IMR-90 (cell line): ENCODE results near the gene LGALSL. TPM values are rescaled to one million over a fixed set of nuclear protein-coding genes. Genes with fewer than 3 reads are reported as not detected.

Source experiments
- ATAC-seq: fragments of 200-7000 bp; cut with Tn5 transposase; 2 replicates; pipeline ENCODE4 v1.9.1; 2020; ENCODE audit warnings: low read depth, mild to moderate bottlenecking, moderate library complexity
- BruUV-seq: library from RNA; stranded (reverse); fragments of 400-500 nt; replicated peaks from 2 replicates; lab custom pipeline; 2021; lab: Mats Ljungman, UMichigan
- CTCF ChIA-PET: fragments of 300-600 bp; formaldehyde crosslinking; extraction: SDS; loops from one replicate; lab custom pipeline; 2021; ENCODE audit warnings: antibody characterized with exemption; lab: Yijun Ruan, JAX
- POLR2A ChIA-PET: fragments of 300-600 bp; sonication (Branson Sonifier 250); formaldehyde crosslinking; loops from one replicate; lab custom pipeline; 2022; ENCODE audit warnings: antibody characterized with exemption; ENCODE audit not compliant: unreplicated experiment; lab: Charles Lee
- DNase-seq: peaks from one replicate; pipeline ENCODE4 v3.0.0; 2013
- H2AFZ ChIP-seq: replicated peaks from 2 replicates; pipeline ENCODE3; 2013; ENCODE audit warnings: low read length, mild to moderate bottlenecking; ENCODE audit not compliant: poor library complexity
- H2AK5ac ChIP-seq: 2 replicates; pipeline ENCODE4 v1.6.1; 2013; ENCODE audit warnings: low read depth, low read length, inconsistent platforms
- H2AK9ac ChIP-seq: replicated peaks from 2 replicates; pipeline ENCODE3; 2013; ENCODE audit warnings: mild to moderate bottlenecking, low read depth, low read length, moderate library complexity; ENCODE audit not compliant: poor library complexity
- H2BK120ac ChIP-seq: 2 replicates; pipeline ENCODE4 v1.6.1; 2013; ENCODE audit warnings: low read depth, low read length, inconsistent platforms
- H2BK15ac ChIP-seq: 3 replicates; pipeline ENCODE4 v1.6.1; 2013; ENCODE audit warnings: low read depth, low read length, inconsistent platforms
- H2BK20ac ChIP-seq: 2 replicates; pipeline ENCODE4 v1.6.1; 2013; ENCODE audit warnings: low read depth, mild to moderate bottlenecking, inconsistent platforms, low read length, moderate library complexity
- H2BK5ac ChIP-seq: 2 replicates; pipeline ENCODE4 v1.6.1; 2013; ENCODE audit warnings: mild to moderate bottlenecking, low read depth, low read length, inconsistent platforms; ENCODE audit not compliant: poor library complexity, severe bottlenecking
- H3K14ac ChIP-seq: replicated peaks from 2 replicates; pipeline ENCODE4 v1.6.1; 2013; ENCODE audit warnings: low read depth, low read length, inconsistent platforms
- H3K18ac ChIP-seq: 2 replicates; pipeline ENCODE4 v1.6.1; 2013; ENCODE audit warnings: low read depth, low read length, control low read depth
- H3K23ac ChIP-seq: 2 replicates; pipeline ENCODE4 v1.6.1; 2013; ENCODE audit warnings: low read depth, low read length, inconsistent platforms
- H3K27ac ChIP-seq: 2 replicates; pipeline ENCODE4 v1.5.1; 2013; ENCODE audit warnings: mild to moderate bottlenecking, control low read depth, low read length; ENCODE audit not compliant: insufficient read depth
- H3K27me3 ChIP-seq: 2 replicates; pipeline ENCODE4 v1.6.1; 2013; ENCODE audit warnings: low read length; ENCODE audit not compliant: control insufficient read depth, insufficient read depth
- H3K36me3 ChIP-seq: 2 replicates; pipeline ENCODE4 v1.6.1; 2013; ENCODE audit warnings: low read length, mixed read lengths; ENCODE audit not compliant: control insufficient read depth, insufficient read depth
- H3K4ac ChIP-seq: 2 replicates; pipeline ENCODE4 v1.6.1; 2013; ENCODE audit warnings: low read depth, low read length, inconsistent platforms
- H3K4me1 ChIP-seq: 2 replicates; pipeline ENCODE4 v1.6.1; 2013; ENCODE audit warnings: low read length, mixed read lengths; ENCODE audit not compliant: control insufficient read depth, insufficient read depth
- H3K4me2 ChIP-seq: 2 replicates; pipeline ENCODE4 v1.6.1; 2013; ENCODE audit warnings: low read depth, mild to moderate bottlenecking, control low read depth, low read length, moderate library complexity
- H3K4me3 ChIP-seq: 2 replicates; pipeline ENCODE4 v1.5.1; 2013; ENCODE audit warnings: low read depth, mild to moderate bottlenecking, control low read depth, low read length, moderate library complexity; ENCODE audit not compliant: insufficient read depth
- H3K56ac ChIP-seq: 2 replicates; pipeline ENCODE4 v1.6.1; 2013; ENCODE audit warnings: low read length, inconsistent platforms; ENCODE audit not compliant: insufficient read depth; ENCODE audit errors: extremely low read depth
- H3K79me1 ChIP-seq, 2 experiments: 2 replicates each; pipeline ENCODE4 v1.6.1; 2013; ENCODE audit warnings: low read length in 2 of 2, inconsistent platforms in 1 of 2, low read depth in 1 of 2
- H3K9ac ChIP-seq: 2 replicates; pipeline ENCODE4 v1.6.1; 2013; ENCODE audit warnings: low read depth, low read length, control low read depth
- H3K9me1 ChIP-seq: 2 replicates; pipeline ENCODE4 v1.6.1; 2013; ENCODE audit warnings: low read length, inconsistent platforms; ENCODE audit not compliant: insufficient read depth
- H3K9me3 ChIP-seq: 2 replicates; pipeline ENCODE4 v1.6.1; 2013; ENCODE audit warnings: low read length; ENCODE audit not compliant: control insufficient read depth, insufficient read depth
- H4K20me1 ChIP-seq: 2 replicates; pipeline ENCODE4 v1.6.1; 2013; ENCODE audit warnings: low read length, inconsistent platforms; ENCODE audit not compliant: insufficient read depth
- H4K5ac ChIP-seq: 2 replicates; pipeline ENCODE4 v1.6.1; 2013; ENCODE audit warnings: mild to moderate bottlenecking, low read depth, low read length, control low read depth
- H4K8ac ChIP-seq, 2 experiments: 2 replicates each; pipeline ENCODE4 v1.6.1; 2013; ENCODE audit warnings: low read depth in 2 of 2, low read length in 2 of 2, control low read depth in 1 of 2, inconsistent platforms in 1 of 2
- H4K91ac ChIP-seq: 2 replicates; pipeline ENCODE4 v1.6.1; 2013; ENCODE audit warnings: low read depth, low read length, inconsistent platforms; ENCODE audit not compliant: insufficient read depth
- BHLHE40 ChIP-seq: fragments of 150-350 bp; IDR thresholded peaks from 2 replicates; pipeline ENCODE4 v1.6.1; 2016; ENCODE audit warnings: mild to moderate bottlenecking, low read depth, low read length
- CEBPB ChIP-seq: IDR thresholded peaks from 2 replicates; pipeline ENCODE4 v1.6.1; 2012; ENCODE audit warnings: low read depth, low read length, improper control_type of control experiment
- CHD1 ChIP-seq: IDR thresholded peaks from 2 replicates; pipeline ENCODE4 v1.6.1; 2012; ENCODE audit warnings: low read depth, low read length, improper control_type of control experiment
- CTCF ChIP-seq: conservative IDR thresholded peaks from 2 replicates; pipeline ENCODE4 v1.5.1; 2012; ENCODE audit warnings: mild to moderate bottlenecking, low read depth, low read length, improper control_type of control experiment
- ELK1 ChIP-seq: fragments of 150-350 bp; IDR thresholded peaks from 2 replicates; pipeline ENCODE4 v1.6.1; 2016; ENCODE audit warnings: low read depth, mild to moderate bottlenecking, low read length, moderate library complexity, borderline replicate concordance
- FOS ChIP-seq: fragments of 150-350 bp; IDR thresholded peaks from 2 replicates; pipeline ENCODE4 v1.6.1; 2016; ENCODE audit warnings: low read depth, low read length
- MAFK ChIP-seq: IDR thresholded peaks from 2 replicates; pipeline ENCODE4 v1.6.1; 2012; ENCODE audit warnings: low read depth, low read length, improper control_type of control experiment
- MAZ ChIP-seq: IDR thresholded peaks from 2 replicates; pipeline ENCODE4 v1.6.1; 2012; ENCODE audit warnings: low read depth, mild to moderate bottlenecking, low read length, improper control_type of control experiment, moderate library complexity, borderline replicate concordance
- MXI1 ChIP-seq: IDR thresholded peaks from 2 replicates; pipeline ENCODE4 v1.6.1; 2012; ENCODE audit warnings: low read depth, mild to moderate bottlenecking, low read length, moderate library complexity, borderline replicate concordance
- NFE2L2 ChIP-seq: fragments of 150-350 bp; IDR thresholded peaks from 2 replicates; pipeline ENCODE4 v1.6.1; 2016; ENCODE audit warnings: low read depth, mild to moderate bottlenecking, low read length
- POLR2A ChIP-seq: IDR thresholded peaks from 2 replicates; pipeline ENCODE4 v1.6.1; 2012; ENCODE audit warnings: mild to moderate bottlenecking, low read depth, low read length
- RAD21 ChIP-seq: IDR thresholded peaks from 2 replicates; pipeline ENCODE4 v1.6.1; 2012; ENCODE audit warnings: low read length, improper control_type of control experiment
- RFX5 ChIP-seq: IDR thresholded peaks from 2 replicates; pipeline ENCODE4 v1.8.0; 2012; ENCODE audit warnings: low read depth, mild to moderate bottlenecking, low read length, moderate library complexity
- SMC3 ChIP-seq: fragments of 150-350 bp; IDR thresholded peaks from 2 replicates; pipeline ENCODE4 v1.6.1; 2016; ENCODE audit warnings: low read depth, mild to moderate bottlenecking, antibody characterized with exemption, low read length, moderate library complexity
- USF2 ChIP-seq: fragments of 150-350 bp; IDR thresholded peaks from 2 replicates; pipeline ENCODE4 v1.6.1; 2017; ENCODE audit warnings: mild to moderate bottlenecking, antibody characterized with exemption, low read length, low read depth
- WGBS, 2 experiments: methylation state at CpG; one replicate each; pipeline versions ENCODE4 v1.1.5 to v1.1.7; 2013; ENCODE audit warnings: missing lambda C conversion rate in 2 of 2; ENCODE audit not compliant: insufficient read length in 1 of 2; ENCODE audit errors: extremely low coverage in 2 of 2; 5-methylcytosine and 5-hydroxymethylcytosine counted together
- dilution Hi-C: fragments of 300-500 bp; cut with HindIII; formaldehyde crosslinking; loops from one replicate; pipeline ENCODE4 v1.14.3; 2018; ENCODE audit warnings: low sequenced_read_pairs; ENCODE audit not compliant: unreplicated experiment
- in situ Hi-C: fragments of 300-500 bp; cut with MboI; formaldehyde crosslinking; loops from 3 replicates; pipeline ENCODE4 v1.14.3; 2019; ENCODE audit warnings: low sequenced_read_pairs, inconsistent platforms, mixed read lengths
- intact Hi-C: fragments of 100-400 bp; cut with micrococcal nuclease; formaldehyde crosslinking; loops from 2 replicates; pipeline ENCODE4 v1.10.0; 2022
- polyA plus RNA-seq, 3 experiments: library from polyadenylated mRNA; depleted of rRNA; stranded (reverse); fragments of >200 nt; gene quantifications; 2 replicates each; pipeline ENCODE4 v1.2.3, GENCODE V29; 2012; ENCODE audit warnings: low replicate concordance in 1 of 3
- total RNA-seq: library from RNA; depleted of rRNA; stranded (reverse); fragments of >200 nt; gene quantifications from 2 replicates; pipeline ENCODE4 v1.2.3, GENCODE V29; 2012

Gene LGALSL
- total and polyA plus RNA-seq, 2 of the 4 experiments (the other 2 are of a cell fraction) = 0.86 to 2.9 TPM

DNA sequence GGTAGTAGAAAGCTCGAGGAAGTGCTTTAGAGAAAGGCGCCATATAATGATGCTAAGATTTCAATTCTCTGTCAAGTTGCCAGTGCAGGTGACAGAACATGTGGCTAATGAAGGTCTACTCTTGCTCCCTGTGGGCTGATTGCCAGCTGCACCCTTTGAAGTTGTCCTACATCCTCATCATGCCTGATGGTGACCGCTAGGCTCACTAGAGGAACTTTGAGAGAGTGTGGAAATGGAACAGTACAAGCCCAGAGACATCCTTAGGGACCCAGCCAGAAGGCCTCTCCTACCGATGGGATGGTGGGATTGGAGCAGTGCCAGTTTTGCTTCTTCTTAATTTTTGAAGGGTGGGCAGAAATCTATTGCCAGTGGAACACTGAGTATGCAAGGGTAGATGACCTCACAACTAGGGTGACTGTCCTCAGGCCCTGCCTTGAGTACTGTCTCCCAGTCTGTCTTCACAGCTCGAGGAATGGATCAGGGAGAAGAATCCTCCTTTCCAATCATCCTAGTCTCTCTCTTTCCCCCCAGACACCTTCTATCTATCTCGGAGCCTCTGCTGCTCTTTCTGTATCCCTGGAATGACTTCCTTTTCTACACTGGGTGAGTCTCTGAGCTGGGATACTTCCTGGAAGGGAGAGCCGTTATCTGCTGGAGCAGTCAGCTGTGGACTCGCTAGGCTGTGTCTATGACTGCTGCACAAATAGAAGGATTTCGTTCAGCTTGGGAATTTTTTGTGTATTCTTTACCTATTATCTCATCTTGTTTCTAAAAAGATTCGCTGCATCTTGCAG lies 33.5 kb downstream of the LGALSL start:
- intact Hi-C loops (loop anchor here (1.0 kb wide), 2 partner anchors 156 to 438 kb away; no protein-coding TSS in a partner anchor), in situ Hi-C loops (loop anchor here (5.0 kb wide), 2 partner anchors 155 to 435 kb away; no protein-coding TSS in a partner anchor), dilution Hi-C loops (no loop called here)
- no TSS peak for BruUV-seq
- Histone ChIP-seq H3K4me1 (peaks cover 2% of the 10 kb centered on the region; the same call in 1 of the 2 replicates), H3K9me3 (no peaks in the 10 kb centered on the region; the same call in 1 of the 2 replicates), H3K14ac (no peak overlapping the region), H3K79me1 (no peaks in the 10 kb centered on the region), H2BK20ac (no peak overlapping the region), H3K9me1 (no peaks in the 10 kb centered on the region), H2BK120ac (no peak overlapping the region), H3K4me2 (no peak overlapping the region), H3K18ac (no peak overlapping the region), H3K27ac (no peak overlapping the region), H2AK5ac (no peak overlapping the region), H2AFZ (no peak overlapping the region), H3K9ac (no peak overlapping the region), H2BK5ac (no peak overlapping the region), H3K4ac (no peak overlapping the region), H2BK15ac (no peak overlapping the region), H3K36me3 (no peaks in the 10 kb centered on the region), H3K4me3 (no peak overlapping the region), H4K5ac (no peak overlapping the region), H2AK9ac (no peak overlapping the region), H3K27me3 (peaks cover 50% of the 10 kb centered on the region), H4K8ac (no peak overlapping the region), H3K56ac (no peak overlapping the region), H3K23ac (no peak overlapping the region), H4K91ac (no peak overlapping the region), H4K20me1 (no peaks in the 10 kb centered on the region)
- no peak for DNase-seq
- CTCF ChIA-PET = interaction anchor here (1.1 to 2.4 kb wide), 8 partner anchors 8 to 438 kb away, joined by 3 to 36 read pairs (median 6); no protein-coding TSS in a partner anchor
- WGBS, 2 experiments = 71% methylated on average over 3 of the region's 10 CpGs; no CpG with 5 or more reads in 1 of the 2 experiments
- TF ChIP-seq CTCF (no peak), MAZ (no peak), FOS (no peak), BHLHE40 (no peak), MXI1 (no peak), CEBPB (no peak), RFX5 (no peak), ELK1 (no peak), NFE2L2 (no peak), RAD21 (no peak), POLR2A (no peak), CHD1 (no peak), SMC3 (no peak), USF2 (no peak), MAFK (no peak)
- POLR2A ChIA-PET = no interaction called here
- no peak for ATAC-seq
